OCI-LY1 (cell line): ENCODE measurements around the gene CA5A.
"Not testable (repeated sequence)": the region's sequence is repeated elsewhere in the genome, so short reads cannot be mapped to it uniquely, and the experiment has no call there.

Experiments
- CTCF ChIP-seq: fragments of 200-600 bp; sonication (generic), shearing (Covaris generic); IDR thresholded peaks from 2 replicates; pipeline ENCODE4 v1.5.1; 2017; ENCODE audit warnings: mild to moderate bottlenecking, antibody characterized with exemption, low read length, moderate library complexity, mixed read lengths
- EZH2 ChIP-seq: fragments of 200-600 bp; sonication (generic), shearing (Covaris generic); IDR thresholded peaks from 2 replicates; pipeline ENCODE4 v1.8.0; 2017; ENCODE audit warnings: borderline replicate concordance, mixed run types, mild to moderate bottlenecking, antibody characterized with exemption, low read length, moderate library complexity, mixed read lengths

- TF ChIP-seq EZH2, CTCF: not testable (repeated sequence)
Measured at GRCh38 chr16:87896176-87896890, 40.0 kb downstream of the CA5A start.
